Activated CD8-positive, alpha-beta T cell treated with anti-CD3 and anti-CD28 coated beads for 36 hours (primary cell): ENCODE data around the gene OR2S2. TPM values are rescaled to one million over a fixed set of nuclear protein-coding genes. Genes with fewer than 3 reads are reported as not detected.

Experiments
- ATAC-seq: fragments of 200-7000 bp; cut with Tn5 transposase; one replicate; pipeline ENCODE4 v1.10.0; 2021; ENCODE audit warnings: mild to moderate bottlenecking, moderate library complexity
- CTCF ChIA-PET: fragments of 350-600 bp; sonication (Branson Sonifier 250); formaldehyde crosslinking; loops from one replicate; lab custom pipeline; 2021; ENCODE audit warnings: antibody characterized with exemption; lab: Charles Lee
- POLR2A ChIA-PET: fragments of 350-600 bp; sonication (Branson Sonifier 250); formaldehyde crosslinking; loops from one replicate; lab custom pipeline; 2021; ENCODE audit warnings: antibody characterized with exemption; lab: Charles Lee
- DNase-seq: peaks from one replicate; pipeline ENCODE4 v3.0.0-alpha.2; 2020
- H3K27ac Mint-ChIP-seq: one replicate; pipeline ENCODE4 v1.8.0; 2021; ENCODE audit warnings: mild to moderate bottlenecking, mixed read lengths
- H3K27me3 Mint-ChIP-seq: one replicate; pipeline ENCODE4 v1.8.0; 2021; ENCODE audit warnings: mixed read lengths
- H3K36me3 Mint-ChIP-seq: one replicate; pipeline ENCODE4 v1.8.0; 2021; ENCODE audit warnings: low read depth, mixed read lengths
- H3K4me1 Mint-ChIP-seq: one replicate; pipeline ENCODE4 v1.8.0; 2021; ENCODE audit warnings: low read depth, mixed read lengths
- H3K4me3 Mint-ChIP-seq: one replicate; pipeline ENCODE4 v1.8.0; 2021; ENCODE audit warnings: mild to moderate bottlenecking, moderate library complexity, mixed read lengths
- H3K9me3 Mint-ChIP-seq: one replicate; pipeline ENCODE4 v1.8.0; 2021; ENCODE audit warnings: mixed read lengths
- intact Hi-C: fragments of 100-400 bp; cut with micrococcal nuclease; formaldehyde crosslinking; loops from one replicate; pipeline ENCODE4 v1.10.0; 2022
- total RNA-seq, 2 experiments: library from RNA; stranded (reverse); gene quantifications; one replicate each; pipeline ENCODE4 v1.2.3, GENCODE V29; 2021
- TF ChIP-seq, protein P1 (sequence below): fragments of 200-600 bp; IDR thresholded peaks from one replicate; pipeline ENCODE4 v1.8.0; 2022; ENCODE audit warnings: antibody characterized with exemption, mild to moderate bottlenecking

OR2S2 gene
- total RNA-seq, 2 experiments from 2014 or later = not detected

DNA sequence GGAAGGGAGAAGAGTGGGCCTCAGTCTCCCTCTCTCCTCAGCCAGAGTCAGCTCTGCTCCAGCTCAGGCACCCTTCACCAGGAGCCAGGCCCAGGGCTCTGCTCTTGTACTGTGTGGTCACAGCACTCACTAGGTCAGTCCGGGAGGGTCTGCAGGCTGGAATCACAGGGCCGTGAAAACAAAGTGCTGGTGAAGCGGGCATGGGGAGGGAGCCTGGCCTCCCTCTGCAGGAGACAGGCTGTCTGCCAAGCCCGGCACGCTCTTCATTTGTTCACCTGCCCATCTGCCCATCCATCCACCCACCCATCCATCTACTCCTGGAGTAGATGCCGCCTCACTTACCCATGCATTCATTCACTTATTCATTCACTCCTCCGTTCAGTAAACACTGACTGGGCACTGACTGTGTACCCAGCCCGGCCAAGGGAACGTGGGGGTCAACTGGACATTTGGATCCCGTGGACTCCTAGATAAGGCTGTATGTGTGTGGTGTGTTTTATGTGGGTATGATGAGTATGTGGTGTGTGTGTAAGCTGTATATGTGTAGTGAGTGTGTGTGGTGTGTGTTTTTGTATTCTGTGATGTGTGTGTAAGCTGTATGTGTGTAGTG, 45.1 kb downstream of the OR2S2 start:
- no peak overlapping the region for H3K4me3 Mint-ChIP-seq
- H3K4me1 Mint-ChIP-seq = peaks cover 42% of the 10 kb centered on the region
- ATAC-seq = no peak
- no peaks in the 10 kb centered on the region for H3K27me3 Mint-ChIP-seq
- H3K9me3 Mint-ChIP-seq = no peaks in the 10 kb centered on the region
- ChIA-PET POLR2A (no interaction called here), CTCF (interaction anchor here (4.5 kb wide), 1 partner anchor 32 kb away, joined by 29 read pairs; no protein-coding TSS in a partner anchor)
- no peak overlapping the region for H3K27ac Mint-ChIP-seq
- H3K36me3 Mint-ChIP-seq = no peaks in the 10 kb centered on the region
- TF ChIP-seq, protein P1, sequence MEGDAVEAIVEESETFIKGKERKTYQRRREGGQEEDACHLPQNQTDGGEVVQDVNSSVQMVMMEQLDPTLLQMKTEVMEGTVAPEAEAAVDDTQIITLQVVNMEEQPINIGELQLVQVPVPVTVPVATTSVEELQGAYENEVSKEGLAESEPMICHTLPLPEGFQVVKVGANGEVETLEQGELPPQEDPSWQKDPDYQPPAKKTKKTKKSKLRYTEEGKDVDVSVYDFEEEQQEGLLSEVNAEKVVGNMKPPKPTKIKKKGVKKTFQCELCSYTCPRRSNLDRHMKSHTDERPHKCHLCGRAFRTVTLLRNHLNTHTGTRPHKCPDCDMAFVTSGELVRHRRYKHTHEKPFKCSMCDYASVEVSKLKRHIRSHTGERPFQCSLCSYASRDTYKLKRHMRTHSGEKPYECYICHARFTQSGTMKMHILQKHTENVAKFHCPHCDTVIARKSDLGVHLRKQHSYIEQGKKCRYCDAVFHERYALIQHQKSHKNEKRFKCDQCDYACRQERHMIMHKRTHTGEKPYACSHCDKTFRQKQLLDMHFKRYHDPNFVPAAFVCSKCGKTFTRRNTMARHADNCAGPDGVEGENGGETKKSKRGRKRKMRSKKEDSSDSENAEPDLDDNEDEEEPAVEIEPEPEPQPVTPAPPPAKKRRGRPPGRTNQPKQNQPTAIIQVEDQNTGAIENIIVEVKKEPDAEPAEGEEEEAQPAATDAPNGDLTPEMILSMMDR = no peak
- intact Hi-C loops = no loop called here
- no peak for DNase-seq

DNA sequence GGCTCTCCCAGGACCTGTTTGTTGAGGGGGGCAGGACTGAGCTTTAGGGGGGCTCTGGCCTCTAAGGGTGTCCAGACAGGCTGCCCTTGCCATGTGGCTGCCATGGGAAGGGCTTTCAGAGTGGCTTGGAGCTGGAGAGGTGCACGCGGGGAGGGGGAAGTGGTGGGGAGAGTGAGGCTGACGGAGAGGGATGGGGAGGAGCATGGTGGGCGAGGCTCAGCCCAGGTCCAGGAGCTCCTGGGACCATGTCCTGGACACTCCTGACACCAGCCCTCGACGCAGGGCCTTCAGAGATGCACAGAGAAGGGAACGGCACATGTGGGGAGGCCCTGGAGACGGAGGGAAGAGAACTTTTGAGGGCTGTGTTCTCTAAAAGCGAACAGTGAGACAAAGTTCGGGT, 46.3 kb downstream of the OR2S2 start:
- no peaks in the 10 kb centered on the region for H3K9me3 Mint-ChIP-seq
- intact Hi-C loops = no loop called here
- ChIA-PET POLR2A (interaction anchor here (0.8 to 1.5 kb wide), 4 partner anchors 8 to 101 kb away, joined by 3 to 4 read pairs (median 4); no protein-coding TSS in a partner anchor), CTCF (interaction anchor here (0.6 to 4.5 kb wide), 21 partner anchors 8 to 122 kb away, joined by 3 to 29 read pairs (median 5); partner anchors contain the start of gene HINT2)
- H3K4me1 Mint-ChIP-seq = peaks cover 47% of the 10 kb centered on the region
- H3K27ac Mint-ChIP-seq = no peak overlapping the region
- no peak overlapping the region for H3K4me3 Mint-ChIP-seq
- H3K36me3 Mint-ChIP-seq = no peaks in the 10 kb centered on the region
- ATAC-seq (no peak), DNase-seq (no peak)
- TF ChIP-seq, protein P1 = no peak
- no peaks in the 10 kb centered on the region for H3K27me3 Mint-ChIP-seq

DNA sequence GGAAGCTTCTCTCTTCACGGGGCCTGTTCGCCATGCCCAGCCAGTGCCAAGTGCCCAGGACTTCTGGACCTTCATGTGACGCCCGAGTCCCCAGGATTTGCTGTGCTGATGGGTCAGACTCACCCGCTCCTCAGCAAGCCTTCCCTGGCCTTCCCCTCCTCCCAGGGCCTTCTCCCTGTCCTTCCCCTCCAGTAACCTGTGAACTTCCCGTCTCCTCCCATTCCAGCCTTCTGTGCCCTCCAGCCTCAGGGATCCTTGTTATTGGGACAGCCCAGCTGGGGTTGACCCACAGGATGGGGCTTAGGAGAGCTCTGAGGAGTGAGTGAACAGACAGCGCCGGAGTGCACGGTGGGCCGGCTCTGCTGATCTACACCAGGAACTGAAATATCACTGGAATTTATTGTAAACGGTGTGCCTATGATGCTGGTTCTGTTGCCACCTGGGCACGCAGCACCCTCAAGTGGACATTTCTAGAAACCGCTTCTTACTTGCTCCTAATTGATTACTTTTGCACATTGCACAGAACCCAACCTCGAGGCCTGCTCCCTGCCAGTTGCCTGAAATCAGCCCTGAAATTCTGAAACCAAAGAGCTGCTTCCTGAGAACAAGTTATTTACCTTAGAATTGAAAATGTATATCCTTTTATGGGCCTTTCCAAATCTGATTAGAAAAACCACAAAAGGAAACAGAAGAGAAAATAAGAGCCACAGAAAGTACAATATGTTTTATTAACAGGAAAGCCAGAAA, 47.2 kb downstream of the OR2S2 start:
- POLR2A ChIA-PET = interaction anchor here (0.6 to 1.5 kb wide), 6 partner anchors 9 to 198 kb away, joined by 3 to 4 read pairs (median 4); no protein-coding TSS in a partner anchor
- Mint-ChIP-seq H3K36me3 (no peaks in the 10 kb centered on the region), H3K4me1 (peaks cover 47% of the 10 kb centered on the region), H3K27ac (peak overlapping the region; percentile 85), H3K27me3 (no peaks in the 10 kb centered on the region), H3K9me3 (no peaks in the 10 kb centered on the region), H3K4me3 (no peak overlapping the region)
- peak; percentile 75 for ATAC-seq
- intact Hi-C loops = no loop called here
- peak; percentile 68 for DNase-seq
- CTCF ChIA-PET = interaction anchor here (0.6 to 4.5 kb wide), 26 partner anchors 8 to 121 kb away, joined by 3 to 29 read pairs (median 4); partner anchors contain the start of gene HINT2
- TF ChIP-seq, protein P1 = peak; percentile 38

DNA sequence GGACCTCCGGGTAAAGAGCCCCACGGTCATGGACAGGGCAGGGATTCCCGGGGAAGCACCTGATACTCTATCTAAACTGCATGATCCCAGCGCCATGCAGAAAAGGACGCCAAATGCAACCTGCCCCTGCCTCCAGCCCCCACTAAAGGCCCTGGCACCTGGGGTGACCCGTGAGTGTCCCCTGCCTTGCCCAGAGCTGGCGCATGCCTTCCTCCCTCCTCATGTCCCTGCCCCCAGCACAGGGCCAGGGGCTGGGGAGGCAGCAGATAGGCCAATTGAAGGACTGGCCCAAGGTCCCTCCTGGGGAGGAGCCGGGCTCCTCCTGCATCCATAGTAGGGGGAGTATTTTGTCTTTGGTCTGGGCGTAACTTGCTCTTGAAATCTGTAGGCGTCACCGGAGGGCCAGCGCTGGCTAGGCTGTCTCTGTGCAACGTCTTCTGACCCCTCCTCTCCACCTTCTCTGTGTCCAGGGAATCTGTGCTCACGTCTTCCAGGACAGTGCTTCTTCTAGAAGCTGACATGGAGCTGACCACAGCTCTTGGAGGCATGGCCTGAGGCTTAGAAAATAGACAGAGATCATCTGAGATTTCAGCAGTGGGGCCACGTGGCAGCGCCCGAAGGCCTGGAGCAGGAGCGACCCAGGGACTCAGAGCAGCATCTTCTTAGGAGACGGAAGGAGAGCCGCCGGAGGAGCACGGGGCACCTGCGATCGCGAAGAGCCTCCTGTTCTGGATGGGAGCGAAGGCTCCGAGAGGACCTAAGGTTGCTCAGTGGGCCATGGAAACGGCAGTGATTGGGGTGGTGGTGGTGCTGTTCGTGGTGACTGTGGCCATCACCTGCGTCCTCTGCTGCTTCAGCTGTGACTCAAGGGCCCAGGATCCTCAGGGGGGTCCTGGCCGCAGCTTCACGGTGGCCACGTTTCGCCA, 48.0 kb downstream of the OR2S2 start:
- no peak for ATAC-seq
- no peaks in the 10 kb centered on the region for H3K27me3 Mint-ChIP-seq
- peak overlapping the region; percentile 44 for H3K27ac Mint-ChIP-seq
- ChIA-PET POLR2A (interaction anchor here (0.6 kb wide), 2 partner anchors 27 to 29 kb away, joined by 3 to 4 read pairs; no protein-coding TSS in a partner anchor), CTCF (interaction anchor here (0.6 to 4.5 kb wide), 10 partner anchors 10 to 105 kb away, joined by 3 to 29 read pairs (median 6); no protein-coding TSS in a partner anchor)
- H3K36me3 Mint-ChIP-seq = no peaks in the 10 kb centered on the region
- H3K4me3 Mint-ChIP-seq = no peak overlapping the region
- intact Hi-C loops = loop anchor here (5.0 kb wide), 1 partner anchor 32 kb away; no protein-coding TSS in a partner anchor
- no peaks in the 10 kb centered on the region for H3K9me3 Mint-ChIP-seq
- DNase-seq = no peak
- TF ChIP-seq, protein P1 = no peak
- H3K4me1 Mint-ChIP-seq = peaks cover 47% of the 10 kb centered on the region
